ENCODE results near the gene XXYLT1.

Gene XXYLT1

GRCh38 chr3:195034101-195034500, 236.9 kb downstream of the XXYLT1 start:
- DNase-seq (ENCODE audit: low read depth in 4 of 4, low spot score in 1 of 4): no peak

DNA sequence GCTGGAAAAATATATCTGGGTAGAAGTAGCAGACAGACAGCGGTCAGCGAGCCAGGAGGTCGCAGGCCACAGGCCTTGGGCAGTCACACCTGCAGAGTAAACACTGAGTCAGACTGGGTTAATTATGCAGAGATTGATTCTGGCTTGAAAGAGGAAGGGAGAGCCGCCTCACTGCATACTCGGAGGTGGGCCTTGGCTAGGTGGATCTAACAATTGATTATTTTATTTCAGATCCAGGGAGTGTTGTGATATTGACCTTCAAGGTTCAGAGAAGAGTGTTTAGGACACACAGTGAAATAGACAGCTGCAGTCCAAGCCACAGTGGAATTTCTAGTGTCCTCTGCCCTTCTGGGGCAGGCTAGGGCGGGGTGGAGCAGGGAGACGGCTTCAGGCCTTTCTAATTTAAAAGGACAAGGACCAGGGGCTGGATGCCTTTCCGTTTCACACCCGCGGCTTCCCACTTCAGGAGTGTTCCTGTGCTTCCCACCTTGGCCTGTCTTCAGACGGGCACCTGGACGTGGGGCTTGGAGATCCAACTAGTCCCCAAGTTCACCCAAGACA, 237.3 kb downstream of the XXYLT1 start:
- DNase-seq (ENCODE audit: low read depth in 4 of 4, low spot score in 1 of 4): no peak

- DNase-seq (ENCODE audit: low read depth in 4 of 4, low spot score in 1 of 4): no peak
Measured at GRCh38 chr3:195032955-195033354, 238.0 kb downstream of the XXYLT1 start.

GRCh38 chr3:195032106-195032759, 238.7 kb downstream of the XXYLT1 start:
- no peak for DNase-seq (ENCODE audit: low read depth in 4 of 4, low spot score in 1 of 4)

DNA sequence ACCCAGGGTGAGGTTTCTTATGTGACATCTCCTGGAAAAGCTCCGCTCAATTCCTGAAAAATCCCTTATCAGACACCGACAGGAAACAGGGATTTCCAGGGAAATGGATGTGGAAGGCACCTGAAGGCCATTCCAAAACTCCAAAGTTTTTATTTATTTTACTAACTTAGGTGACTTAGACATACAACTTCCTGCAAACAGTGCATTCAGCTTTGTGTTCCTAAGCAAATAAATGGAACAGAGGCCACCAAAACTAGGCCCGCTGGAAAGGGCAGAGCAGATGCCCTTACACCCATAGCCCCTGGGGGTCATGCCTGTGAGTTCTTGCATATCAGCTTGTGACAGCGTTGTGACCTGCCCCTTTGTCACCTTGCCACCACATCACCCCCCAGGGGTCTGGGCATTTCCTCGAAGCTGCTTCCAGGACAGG, 239.4 kb downstream of the XXYLT1 start:
- no peak for DNase-seq (ENCODE audit: low read depth in 4 of 4, low spot score in 1 of 4)

GRCh38 chr3:195030791-195031321, 240.1 kb downstream of the XXYLT1 start:
- no peak for DNase-seq (ENCODE audit: low read depth in 4 of 4, low spot score in 1 of 4)

DNA sequence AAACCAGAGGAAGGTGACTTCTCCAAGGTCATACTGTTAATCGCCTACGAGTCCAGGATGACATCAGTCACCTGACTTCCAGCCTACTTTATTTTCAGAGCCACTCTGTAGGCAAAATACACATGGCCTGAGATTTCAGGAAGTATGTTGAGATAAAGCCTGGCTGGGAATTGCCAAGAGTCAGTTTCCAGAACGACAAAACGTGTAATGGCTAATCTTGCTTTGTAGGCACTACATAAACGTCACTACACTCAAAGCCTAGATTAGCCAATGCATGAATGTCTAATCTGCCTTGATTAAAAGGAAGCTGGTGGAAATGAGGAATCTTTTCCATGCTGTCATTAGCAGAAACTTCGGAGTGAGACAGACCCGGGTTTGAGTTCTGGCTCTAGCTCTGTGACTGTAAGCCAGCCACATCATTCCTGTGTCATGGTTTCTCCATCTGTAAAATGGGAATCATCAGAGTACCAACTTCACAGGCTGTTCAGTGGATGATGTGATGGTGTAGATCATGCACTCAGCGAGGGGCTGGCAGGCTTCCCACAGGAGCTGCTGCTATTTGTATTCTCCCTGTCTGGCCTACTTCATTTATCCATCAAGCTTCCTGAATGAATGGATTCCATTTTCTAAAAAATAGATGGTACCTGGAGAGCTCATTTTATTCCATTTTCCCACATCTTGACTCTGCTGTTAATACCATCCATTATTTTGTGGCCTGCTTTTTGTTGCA, 241.9 kb downstream of the XXYLT1 start:
- DNase-seq (ENCODE audit: low read depth in 4 of 4, low spot score in 1 of 4): no peak

GRCh38 chr3:195025884-195026200, 245.1 kb downstream of the XXYLT1 start:
- DNase-seq (ENCODE audit: low read depth in 4 of 4, low spot score in 1 of 4): no peak

DNA sequence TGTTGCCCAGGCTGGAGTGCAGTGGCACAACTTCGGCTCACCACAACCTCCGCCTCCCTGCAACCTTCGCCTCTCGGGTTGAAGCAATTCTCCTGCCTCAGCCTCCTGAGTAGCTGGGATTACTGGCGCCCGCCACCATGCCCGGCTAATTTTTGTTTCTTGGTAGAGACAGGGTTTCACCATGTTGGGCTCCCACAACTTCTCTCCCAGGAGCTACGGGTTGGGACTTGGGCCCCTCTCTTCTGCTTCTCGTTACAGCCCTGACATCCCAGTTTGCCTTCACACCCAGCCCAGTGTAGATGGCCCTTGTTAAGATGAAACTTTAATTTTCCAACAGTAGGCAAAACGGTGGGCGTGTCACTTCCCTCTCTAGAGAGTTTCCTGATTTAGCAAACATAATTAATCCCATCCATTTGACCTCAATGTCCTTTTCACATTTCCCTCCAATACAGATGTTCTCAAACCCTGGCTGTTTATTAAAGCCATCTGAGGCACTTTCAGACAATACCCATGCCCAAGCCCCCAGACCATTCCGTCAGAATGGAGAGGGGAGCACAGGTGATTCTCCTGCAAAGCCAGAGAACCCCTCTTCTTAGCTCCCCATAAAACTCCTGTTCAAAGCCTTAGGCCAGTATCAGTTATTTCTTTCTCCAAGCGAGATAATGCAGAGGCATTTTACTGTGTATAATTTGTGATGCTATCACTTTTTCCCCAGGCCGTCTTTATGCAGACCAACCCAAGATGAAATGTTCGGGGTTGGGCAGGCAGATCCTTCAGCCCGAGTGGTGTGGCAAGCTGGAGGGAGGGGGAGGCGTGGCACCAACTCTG, 245.7 kb downstream of the XXYLT1 start:
- DNase-seq (ENCODE audit: low read depth in 4 of 4, low spot score in 1 of 4): no peak

DNA sequence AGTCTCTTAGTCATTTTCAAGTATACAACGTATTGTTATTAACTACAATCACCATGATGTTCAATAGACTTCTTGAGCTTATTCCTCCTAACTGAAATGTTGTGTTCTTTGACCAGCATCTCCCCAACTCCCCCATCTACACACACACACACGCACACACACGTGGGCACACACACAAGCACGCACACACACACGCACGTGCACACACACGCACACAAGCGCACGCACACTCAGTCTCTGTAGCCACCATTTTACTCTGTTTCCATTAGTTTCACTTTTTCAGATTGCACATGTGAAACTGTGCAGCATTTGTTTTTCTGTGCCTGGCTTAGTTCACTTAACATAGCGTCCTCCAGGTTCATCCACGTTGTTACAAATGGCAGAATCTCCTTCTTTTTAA, 247.0 kb downstream of the XXYLT1 start:
- DNase-seq (ENCODE audit: low read depth in 4 of 4, low spot score in 1 of 4): no peak

DNA sequence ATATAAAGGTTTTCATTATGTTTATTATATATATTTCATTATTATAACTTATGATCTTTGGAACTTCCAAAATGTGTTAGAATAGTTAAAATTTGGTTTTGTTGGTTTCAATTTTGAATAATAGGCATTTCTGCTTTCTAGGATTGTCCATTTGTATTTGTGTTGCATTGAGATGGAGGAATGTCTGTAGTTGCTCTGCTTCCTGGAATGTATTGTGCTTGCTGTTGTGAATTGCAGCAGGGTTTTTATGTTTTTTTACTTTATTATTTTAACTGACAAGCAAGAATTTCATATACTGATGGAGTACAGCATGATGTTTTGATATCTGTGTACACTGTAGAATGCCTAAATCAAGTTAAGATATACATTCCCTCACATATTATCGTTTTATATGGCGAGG, 247.4 kb downstream of the XXYLT1 start:
- no peak for DNase-seq (ENCODE audit: low read depth in 4 of 4, low spot score in 1 of 4)

DNA sequence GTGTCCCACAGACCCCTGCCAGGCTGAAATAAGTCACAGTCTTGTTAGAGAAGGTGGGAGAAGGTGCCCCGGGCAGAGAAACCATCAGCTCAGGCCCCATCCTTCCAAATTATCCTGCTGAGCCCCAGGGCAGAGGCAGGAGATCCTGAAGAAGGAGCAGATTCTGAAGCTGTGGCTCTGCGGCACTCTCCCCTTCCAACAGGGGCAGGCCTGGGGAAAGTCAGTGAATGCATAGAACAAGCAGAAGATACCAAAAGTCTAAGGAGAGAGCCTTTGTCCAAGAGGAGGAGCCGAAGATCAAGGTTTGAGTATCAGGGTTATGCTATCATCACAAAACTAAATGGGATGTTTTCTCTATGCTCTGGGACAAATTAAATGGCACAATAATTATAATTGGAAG, 249.3 kb downstream of the XXYLT1 start:
- no peak for DNase-seq (ENCODE audit: low read depth in 4 of 4, low spot score in 1 of 4)

DNA sequence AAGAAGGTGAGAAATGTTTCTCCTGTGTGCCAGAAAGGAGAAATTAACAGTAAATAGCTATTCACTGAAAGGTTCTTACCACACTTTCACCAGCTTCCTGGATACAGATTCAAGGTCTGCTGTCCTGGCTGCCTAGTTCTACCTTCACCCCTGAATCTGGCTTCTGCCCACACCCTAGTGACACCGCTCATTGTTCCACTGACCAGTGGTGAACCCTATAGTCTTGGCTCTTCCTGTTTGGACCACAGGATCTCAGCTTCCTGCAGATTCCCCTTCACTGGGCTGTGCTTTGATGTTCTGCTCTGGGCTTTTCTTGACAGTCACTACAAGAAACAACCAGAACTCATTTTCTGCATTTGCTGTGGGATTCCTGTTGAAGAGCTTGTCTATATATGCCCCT, 250.0 kb downstream of the XXYLT1 start:
- no peak for DNase-seq (ENCODE audit: low read depth in 4 of 4, low spot score in 1 of 4)

- no peak for DNase-seq (ENCODE audit: low read depth in 4 of 4, low spot score in 1 of 4)
Measured at GRCh38 chr3:195020185-195020584, 250.8 kb downstream of the XXYLT1 start.

DNA sequence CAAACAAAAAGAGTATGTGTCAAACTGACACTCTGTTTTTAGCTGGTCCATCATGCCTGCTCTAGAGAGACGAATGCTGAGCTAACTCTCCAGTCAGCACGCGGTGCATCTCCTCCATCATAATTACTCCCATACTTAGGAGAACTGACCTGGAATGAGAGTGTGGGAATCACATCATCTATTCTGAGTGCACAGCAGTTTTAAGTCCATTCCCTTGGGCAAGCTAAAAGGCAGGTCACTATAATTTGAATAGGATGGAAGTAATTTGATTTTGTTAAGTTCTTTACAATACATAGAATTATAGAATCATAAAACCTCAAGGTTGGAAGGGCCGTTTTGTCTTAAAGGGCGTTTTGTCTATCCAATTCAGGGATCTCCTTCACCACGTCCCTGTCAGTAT, 251.6 kb downstream of the XXYLT1 start:
- DNase-seq (ENCODE audit: low read depth in 4 of 4, low spot score in 1 of 4): no peak

All from stimulated activated CD4-positive, alpha-beta T cell treated with anti-CD3 and anti-CD28 coated beads, Interleukin-1b, Interleukin-23, amount 100 ng/mL, for 24 hours (primary cell).